Transverse colon (tissue), 4 donors: ENCODE data around the gene ISG20. TPM values are rescaled to one million over a fixed set of nuclear protein-coding genes. Genes with fewer than 3 reads are reported as not detected.

Experiments used
- DNase-seq: peaks from one replicate; pipeline ENCODE4 v3.0.0-alpha.2; 2019
- H3K27ac ChIP-seq, 4 donors: fragments of 200-600 bp; sonication (generic); 2 replicates each; pipeline ENCODE4 v1.5.1; 2016 to 2018; ENCODE audit warnings: inconsistent platforms in 4 of 4
- H3K27me3 ChIP-seq: fragments of 200-600 bp; sonication (generic); 2 replicates; pipeline ENCODE4 v1.5.1; 2017; ENCODE audit warnings: inconsistent platforms
- H3K36me3 ChIP-seq, 4 donors: fragments of 200-600 bp; sonication (generic); 2 replicates each; pipeline ENCODE4 v1.5.1; 2017 to 2019; ENCODE audit warnings: inconsistent platforms in 4 of 4
- H3K4me1 ChIP-seq, 4 donors: fragments of 200-600 bp; sonication (generic); 2 replicates each; pipeline ENCODE4 v1.5.1; 2017 to 2020; ENCODE audit warnings: inconsistent platforms in 4 of 4
- H3K4me3 ChIP-seq, 4 donors: fragments of 200-600 bp; sonication (generic); 1 replicate in 1 of 4; 2 replicates in 3 of 4; pipeline versions ENCODE4 v1.5.1 to v1.6.1; 2017 to 2019; ENCODE audit warnings: inconsistent platforms in 4 of 4
- H3K9me3 ChIP-seq, 2 donors: fragments of 200-600 bp; sonication (generic); 2 replicates each; pipeline ENCODE4 v1.5.1; 2017 to 2019; ENCODE audit warnings: inconsistent platforms in 2 of 2
- EP300 ChIP-seq: sonication (generic); formaldehyde crosslinking; IDR thresholded peaks from one replicate; pipeline ENCODE4 v1.6.1; 2017; ENCODE audit warnings: antibody characterized with exemption, low read depth
- POLR2A ChIP-seq: fragments of 450-650 bp; IDR thresholded peaks from one replicate; pipeline ENCODE4 v1.6.1; 2016; ENCODE audit warnings: antibody characterized with exemption, mild to moderate bottlenecking, moderate library complexity
- POLR2AphosphoS5 ChIP-seq, 3 donors: sonication (generic); formaldehyde crosslinking; IDR thresholded peaks; one replicate each; pipeline ENCODE4 v1.6.1; 2016; ENCODE audit warnings: antibody characterized with exemption in 3 of 3
- WGBS, 2 donors: methylation state at CpG; one replicate each; pipeline ENCODE4 v1.1.5; 2018; ENCODE audit warnings: low coverage in 1 of 2; 5-methylcytosine and 5-hydroxymethylcytosine counted together
- in situ Hi-C, 4 donors: fragments of 200-750 bp; cut with MboI; loops; one replicate each; pipeline versions ENCODE4 v1.15.0 to v1.15.1; 2017; ENCODE audit warnings: low sequenced_read_pairs in 3 of 4, low pct_ligation_motif_present in 1 of 4, low pct_unique_long_range_greater_than_20kb in 1 of 4
- intact Hi-C: fragments of 100-400 bp; cut with DNase I; formaldehyde crosslinking; loops from one replicate; pipeline ENCODE4 v1.15.1; 2023; ENCODE audit warnings: low total_unique reads
- total RNA-seq, 4 donors: library from RNA; depleted of rRNA; stranded (reverse); fragments of >200 nt; gene quantifications; one replicate each; pipeline ENCODE4 v1.1.0, GENCODE V29; 2016
- TF ChIP-seq, protein P1 (sequence below), 5 experiments: fragments of 200-600 bp in 3 of 5; fragments of 450-650 bp in 2 of 5; sonication (generic) in 3 of 5; IDR thresholded peaks; 1 replicate in 2 of 5; 2 replicates in 3 of 5; pipeline ENCODE4 v1.5.1; 2016 to 2017; ENCODE audit warnings: antibody characterized with exemption in 5 of 5, inconsistent platforms in 3 of 5, mild to moderate bottlenecking in 2 of 5, moderate library complexity in 1 of 5

Gene ISG20
- total RNA-seq, 4 donors from 2014 or later = 18.7 to 51.9 (median 38.6) TPM

GRCh38 chr15:88620995-88621772 lies 17.6 kb upstream of the ISG20 start, which contains the start of gene AEN:
Gene AEN (plus strand): TSS chr15:88621340. CDS start chr15:88626210, 4,870 bp downstream.
- Histone ChIP-seq H3K27ac (peak within 1 kb of the TSS; percentile 87 to 94 (median 88)), H3K4me3 (peak within 1 kb of the TSS; percentile 76 to 96 (median 95)), H3K36me3 (no peaks in the 10 kb centered on the region), H3K4me1 (peaks cover 13 to 42% (median 30%) of the 10 kb centered on the region in 4 donors), H3K9me3 (no peaks in the 10 kb centered on the region), H3K27me3 (no peaks in the 10 kb centered on the region)
- 0% methylated on average over 2 to 28 of the region's 71 CpGs for WGBS, 2 donors
- intact Hi-C loops (no loop called here), in situ Hi-C loops (loop anchor here in 2 of 4 donors (25.0 kb wide), 1 partner anchor 134 kb away; no protein-coding TSS in a partner anchor)
- DNase-seq = peak; percentile 96
- TF ChIP-seq EP300 (no peak), POLR2AphosphoS5 (IDR thresholded peaks at IDR 0.05) (peak; percentile 40 to 72 (median 54)), POLR2A (peak; percentile 23)
- TF ChIP-seq, protein P1, sequence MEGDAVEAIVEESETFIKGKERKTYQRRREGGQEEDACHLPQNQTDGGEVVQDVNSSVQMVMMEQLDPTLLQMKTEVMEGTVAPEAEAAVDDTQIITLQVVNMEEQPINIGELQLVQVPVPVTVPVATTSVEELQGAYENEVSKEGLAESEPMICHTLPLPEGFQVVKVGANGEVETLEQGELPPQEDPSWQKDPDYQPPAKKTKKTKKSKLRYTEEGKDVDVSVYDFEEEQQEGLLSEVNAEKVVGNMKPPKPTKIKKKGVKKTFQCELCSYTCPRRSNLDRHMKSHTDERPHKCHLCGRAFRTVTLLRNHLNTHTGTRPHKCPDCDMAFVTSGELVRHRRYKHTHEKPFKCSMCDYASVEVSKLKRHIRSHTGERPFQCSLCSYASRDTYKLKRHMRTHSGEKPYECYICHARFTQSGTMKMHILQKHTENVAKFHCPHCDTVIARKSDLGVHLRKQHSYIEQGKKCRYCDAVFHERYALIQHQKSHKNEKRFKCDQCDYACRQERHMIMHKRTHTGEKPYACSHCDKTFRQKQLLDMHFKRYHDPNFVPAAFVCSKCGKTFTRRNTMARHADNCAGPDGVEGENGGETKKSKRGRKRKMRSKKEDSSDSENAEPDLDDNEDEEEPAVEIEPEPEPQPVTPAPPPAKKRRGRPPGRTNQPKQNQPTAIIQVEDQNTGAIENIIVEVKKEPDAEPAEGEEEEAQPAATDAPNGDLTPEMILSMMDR (IDR thresholded peaks at IDR 0.05) = no peak

GRCh38 chr15:88621789-88622604 lies 16.8 kb upstream of the ISG20 start:
- peak overlapping the region; percentile 87 to 94 (median 88) for H3K27ac ChIP-seq
- DNase-seq = peak; percentile 52
- intact Hi-C loops (no loop called here), in situ Hi-C loops (loop anchor here in 2 of 4 donors (25.0 kb wide), 1 partner anchor 135 kb away; no protein-coding TSS in a partner anchor)
- WGBS, 2 donors = 6 to 24% methylated on average over 5 to 17 of the region's 17 CpGs
- no peaks in the 10 kb centered on the region for H3K36me3 ChIP-seq
- H3K27me3 ChIP-seq = no peaks in the 10 kb centered on the region
- H3K4me3 ChIP-seq = peak overlapping the region; percentile 76 to 96 (median 95)
- peak in 1 of 3 donors; percentile 33 for TF ChIP-seq POLR2AphosphoS5 (IDR thresholded peaks at IDR 0.05)
- TF ChIP-seq, protein P1 (IDR thresholded peaks at IDR 0.05) = no peak
- TF ChIP-seq EP300 = no peak
- TF ChIP-seq POLR2A = no peak
- no peaks in the 10 kb centered on the region for H3K9me3 ChIP-seq
- peaks cover 13 to 41% (median 30%) of the 10 kb centered on the region in 4 donors for H3K4me1 ChIP-seq

GRCh38 chr15:88622605-88622975 lies 16.2 kb upstream of the ISG20 start:
- H3K4me3 ChIP-seq = peak overlapping the region in 3 of 4 donors; percentile 95 to 96 (median 95)
- H3K27me3 ChIP-seq = no peaks in the 10 kb centered on the region
- H3K27ac ChIP-seq = peak overlapping the region; percentile 87 to 94 (median 88)
- no peak for TF ChIP-seq EP300
- no peak for TF ChIP-seq POLR2AphosphoS5 (IDR thresholded peaks at IDR 0.05)
- no peak for TF ChIP-seq POLR2A
- TF ChIP-seq, protein P1 (IDR thresholded peaks at IDR 0.05) = no peak
- 33 to 42% methylated on average over 5 of the region's 5 CpGs for WGBS, 2 donors
- intact Hi-C loops (no loop called here), in situ Hi-C loops (loop anchor here in 2 of 4 donors (25.0 kb wide), 1 partner anchor 135 kb away; no protein-coding TSS in a partner anchor)
- H3K9me3 ChIP-seq = no peaks in the 10 kb centered on the region
- no peaks in the 10 kb centered on the region for H3K36me3 ChIP-seq
- peaks cover 13 to 44% (median 30%) of the 10 kb centered on the region in 4 donors for H3K4me1 ChIP-seq
- DNase-seq = no peak

- in situ Hi-C loops (loop anchor here in 2 of 4 donors (25.0 kb wide), 1 partner anchor 136 kb away; no protein-coding TSS in a partner anchor), intact Hi-C loops (no loop called here)
- 62 to 71% methylated on average over 2 of the region's 2 CpGs for WGBS, 2 donors
- TF ChIP-seq, protein P1 (IDR thresholded peaks at IDR 0.05) = no peak
- TF ChIP-seq POLR2AphosphoS5 (IDR thresholded peaks at IDR 0.05) = peak in 1 of 3 donors; percentile 44
- DNase-seq = no peak
- Histone ChIP-seq H3K4me3 (peak overlapping the region in 1 of 4 donors; percentile 96), H3K27ac (peak overlapping the region; percentile 87 to 94 (median 88)), H3K4me1 (peaks cover 13 to 48% (median 31%) of the 10 kb centered on the region in 4 donors), H3K9me3 (no peaks in the 10 kb centered on the region), H3K27me3 (no peaks in the 10 kb centered on the region), H3K36me3 (no peaks in the 10 kb centered on the region)
Observed at GRCh38 chr15:88623061-88623460, 15.8 kb upstream of the ISG20 start.
